Measurements from ENCODE around the gene SYNDIG1L. TPM values are rescaled to one million over a fixed set of nuclear protein-coding genes. Genes with fewer than 3 reads are reported as not detected.

The SYNDIG1L gene
- total RNA-seq, 2 donors from 2014 or later, result 0.09 to 0.34 TPM

DNA sequence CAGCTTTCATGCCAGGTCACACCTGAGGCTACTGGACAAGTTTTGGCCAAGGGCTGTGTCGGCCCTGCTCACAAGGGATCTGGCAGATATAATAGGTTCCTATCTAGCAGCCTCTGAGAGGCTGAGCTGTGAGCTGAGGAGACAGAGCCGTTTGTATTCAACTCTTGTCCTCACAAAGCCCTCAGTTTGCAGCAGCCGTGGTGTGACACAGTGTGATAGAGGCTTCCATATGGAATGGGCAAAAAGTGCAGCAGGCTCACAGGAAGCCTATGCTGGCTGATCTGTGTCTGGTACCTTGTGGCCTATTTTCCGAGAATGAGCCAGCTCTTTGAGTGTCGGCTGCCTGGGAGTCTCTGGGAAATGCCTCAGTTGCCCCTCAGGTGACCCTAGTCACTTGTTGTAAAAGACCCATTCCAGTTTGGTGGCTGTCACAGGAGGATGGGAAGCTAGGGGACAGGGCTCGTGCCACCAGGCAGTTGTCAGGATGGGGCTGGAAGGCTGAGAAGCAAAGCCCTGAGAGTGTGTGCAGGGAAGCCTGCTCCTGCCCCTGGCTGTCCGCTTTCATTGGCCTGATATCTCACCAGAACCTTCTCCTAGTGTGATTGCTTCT, 61.6 kb downstream of the SYNDIG1L start:
- Histone ChIP-seq H3K4me1 (replicated peaks) (no peaks in the 10 kb centered on the region), H3K27ac (no peak overlapping the region), H3K9me3 (no peaks in the 10 kb centered on the region), H3K27me3 (replicated peaks; ENCODE audit: insufficient read depth) (no peaks in the 10 kb centered on the region), H3K36me3 (no peaks in the 10 kb centered on the region), H3K4me3 (no peak overlapping the region)
- no peak for DNase-seq (ENCODE audit: low spot score)
- 73% methylated on average over 7 of the region's 7 CpGs for WGBS
- TF ChIP-seq, protein P1, sequence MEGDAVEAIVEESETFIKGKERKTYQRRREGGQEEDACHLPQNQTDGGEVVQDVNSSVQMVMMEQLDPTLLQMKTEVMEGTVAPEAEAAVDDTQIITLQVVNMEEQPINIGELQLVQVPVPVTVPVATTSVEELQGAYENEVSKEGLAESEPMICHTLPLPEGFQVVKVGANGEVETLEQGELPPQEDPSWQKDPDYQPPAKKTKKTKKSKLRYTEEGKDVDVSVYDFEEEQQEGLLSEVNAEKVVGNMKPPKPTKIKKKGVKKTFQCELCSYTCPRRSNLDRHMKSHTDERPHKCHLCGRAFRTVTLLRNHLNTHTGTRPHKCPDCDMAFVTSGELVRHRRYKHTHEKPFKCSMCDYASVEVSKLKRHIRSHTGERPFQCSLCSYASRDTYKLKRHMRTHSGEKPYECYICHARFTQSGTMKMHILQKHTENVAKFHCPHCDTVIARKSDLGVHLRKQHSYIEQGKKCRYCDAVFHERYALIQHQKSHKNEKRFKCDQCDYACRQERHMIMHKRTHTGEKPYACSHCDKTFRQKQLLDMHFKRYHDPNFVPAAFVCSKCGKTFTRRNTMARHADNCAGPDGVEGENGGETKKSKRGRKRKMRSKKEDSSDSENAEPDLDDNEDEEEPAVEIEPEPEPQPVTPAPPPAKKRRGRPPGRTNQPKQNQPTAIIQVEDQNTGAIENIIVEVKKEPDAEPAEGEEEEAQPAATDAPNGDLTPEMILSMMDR (IDR thresholded peaks at IDR 0.05), result no peak
- no peak for TF ChIP-seq POLR2AphosphoS5 (IDR thresholded peaks at IDR 0.05)
- no peak for TF ChIP-seq POLR2A (IDR thresholded peaks at IDR 0.05)
- intact Hi-C loops (cut with DNase I), result loop anchor here (5.0 to 10.0 kb wide), 2 partner anchors 113 to 250 kb away; partner anchors contain the start of gene LTBP2

DNA sequence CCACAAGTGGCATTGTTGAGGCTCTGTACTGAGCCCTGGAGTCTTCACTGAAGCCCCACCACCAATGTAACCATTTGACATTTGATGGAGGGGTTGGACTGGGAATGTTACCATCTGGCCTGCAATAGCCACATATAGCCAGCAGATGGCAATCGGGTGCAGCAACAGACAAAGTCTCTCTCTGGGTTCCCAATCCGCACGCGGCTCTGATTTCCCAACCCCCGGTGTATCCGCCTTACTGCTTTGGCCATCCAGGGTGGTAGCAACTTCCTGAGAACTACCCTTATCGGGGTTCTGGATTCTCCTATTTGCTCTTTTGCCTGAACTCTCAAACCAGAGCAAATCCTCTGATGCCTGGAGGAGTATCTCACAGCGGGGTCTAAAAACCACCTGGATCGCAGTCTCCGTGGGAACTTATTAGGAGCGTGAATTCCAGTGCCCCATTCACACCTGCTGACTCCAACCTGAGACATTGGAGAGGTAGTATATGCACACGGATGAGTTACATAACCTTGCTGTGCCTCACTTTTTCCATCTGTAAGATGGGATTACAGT, 63.6 kb downstream of the SYNDIG1L start:
- H3K36me3 ChIP-seq, result no peaks in the 10 kb centered on the region
- H3K27me3 ChIP-seq (replicated peaks; ENCODE audit: insufficient read depth), result no peaks in the 10 kb centered on the region
- no peak overlapping the region for H3K27ac ChIP-seq
- 23% methylated on average over 12 of the region's 12 CpGs for WGBS
- no peaks in the 10 kb centered on the region for H3K4me1 ChIP-seq (replicated peaks)
- no peak overlapping the region for H3K4me3 ChIP-seq
- intact Hi-C loops (cut with DNase I), result loop anchor here (5.0 to 10.0 kb wide), 2 partner anchors 115 to 252 kb away; partner anchors contain the start of gene LTBP2
- DNase-seq (ENCODE audit: low spot score), result peak; percentile 71
- TF ChIP-seq POLR2A (IDR thresholded peaks at IDR 0.05) (no peak), POLR2AphosphoS5 (IDR thresholded peaks at IDR 0.05) (peak; percentile 62)
- TF ChIP-seq, protein P1 (IDR thresholded peaks at IDR 0.05), result peak; percentile 76 to 94 (median 93)
- no peaks in the 10 kb centered on the region for H3K9me3 ChIP-seq

DNA sequence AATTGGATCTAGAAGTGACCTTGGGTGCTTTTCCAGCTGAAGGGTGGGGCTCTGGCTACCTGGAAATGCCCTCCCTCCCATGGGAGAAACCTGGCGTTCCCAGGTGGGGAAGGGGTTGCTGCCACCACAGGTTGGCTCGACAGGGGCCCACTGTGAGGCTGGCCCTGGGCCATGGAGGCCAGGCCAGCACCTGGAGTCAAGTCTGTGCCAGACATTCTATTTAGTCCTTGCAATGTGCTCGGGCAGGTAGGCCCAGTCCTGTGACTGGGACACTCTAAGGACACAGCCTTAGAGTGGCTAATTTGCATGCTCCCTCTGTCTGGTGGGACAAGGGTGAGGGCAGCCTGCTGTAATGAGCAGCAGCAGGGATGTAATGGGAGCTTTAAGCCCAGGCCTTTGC, 65.8 kb downstream of the SYNDIG1L start:
- no peak overlapping the region for H3K4me3 ChIP-seq
- TF ChIP-seq POLR2AphosphoS5 (IDR thresholded peaks at IDR 0.05), result no peak
- no peak for TF ChIP-seq POLR2A (IDR thresholded peaks at IDR 0.05)
- TF ChIP-seq, protein P1 (IDR thresholded peaks at IDR 0.05), result no peak

DNA sequence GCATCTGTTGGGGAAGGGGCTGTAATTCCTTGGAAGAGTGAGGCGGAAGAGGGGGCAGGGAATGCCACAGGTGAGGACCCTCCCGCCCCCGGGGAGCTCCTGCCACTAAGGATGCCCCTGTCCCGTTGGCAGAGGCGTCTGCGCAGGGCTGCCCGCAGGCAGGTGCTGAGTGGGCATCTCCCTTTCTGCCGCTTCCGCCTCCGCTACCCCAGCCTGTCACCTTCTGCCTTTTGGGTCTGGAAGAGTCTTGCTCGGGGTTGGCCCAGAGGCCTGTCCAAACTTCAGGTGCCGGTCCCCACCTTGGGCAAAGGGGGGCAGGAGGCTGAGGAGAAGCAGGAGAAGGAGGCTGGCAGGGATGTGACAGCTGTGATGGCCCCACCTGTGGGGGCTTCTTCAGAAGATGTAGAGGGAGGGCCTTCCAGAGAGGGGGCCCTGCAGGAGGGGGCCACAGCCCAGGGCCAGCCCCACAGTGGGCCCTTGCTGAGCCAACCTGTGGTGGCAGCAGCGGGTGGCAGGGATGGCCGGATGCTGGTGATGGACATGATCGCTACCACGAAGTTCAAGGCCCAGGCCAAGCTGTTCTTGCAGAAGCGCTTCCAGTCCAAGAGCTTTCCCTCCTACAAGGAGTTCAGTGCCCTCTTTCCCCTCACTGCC, 67.7 kb downstream of the SYNDIG1L start:
- WGBS, result 88% methylated on average over 17 of the region's 17 CpGs
- no peaks in the 10 kb centered on the region for H3K9me3 ChIP-seq

More for the DNA sequence above, 65.8 kb downstream of the SYNDIG1L start:
- Histone ChIP-seq H3K27me3 (replicated peaks; ENCODE audit: insufficient read depth) (no peaks in the 10 kb centered on the region), H3K27ac (no peak overlapping the region), H3K4me1 (replicated peaks) (no peaks in the 10 kb centered on the region), H3K9me3 (no peaks in the 10 kb centered on the region), H3K36me3 (no peaks in the 10 kb centered on the region)
- intact Hi-C loops (cut with DNase I), result loop anchor here (5.0 to 10.0 kb wide), 2 partner anchors 117 to 255 kb away; partner anchors contain the start of gene LTBP2
- DNase-seq (ENCODE audit: low spot score), result no peak
- 39% methylated on average over 3 of the region's 3 CpGs for WGBS

More for the DNA sequence above, 67.7 kb downstream of the SYNDIG1L start:
- Histone ChIP-seq H3K4me3 (no peak overlapping the region), H3K27me3 (replicated peaks; ENCODE audit: insufficient read depth) (no peaks in the 10 kb centered on the region), H3K4me1 (replicated peaks) (no peaks in the 10 kb centered on the region), H3K36me3 (no peaks in the 10 kb centered on the region), H3K27ac (no peak overlapping the region)
- intact Hi-C loops (cut with DNase I), result no loop called here
- TF ChIP-seq, protein P1 (IDR thresholded peaks at IDR 0.05), result no peak
- no peak for TF ChIP-seq POLR2AphosphoS5 (IDR thresholded peaks at IDR 0.05)
- no peak for TF ChIP-seq POLR2A (IDR thresholded peaks at IDR 0.05)
- no peak for DNase-seq (ENCODE audit: low spot score)

All from prostate gland (tissue), 2 donors.